Sigmoid colon (tissue), 7 donors: Measurements from ENCODE around the gene ATG3. TPM values are rescaled to one million over a fixed set of nuclear protein-coding genes. Genes with fewer than 3 reads are reported as not detected.
"Not testable (repeated sequence)": the region's sequence is repeated elsewhere in the genome, so short reads cannot be mapped to it uniquely, and the experiment has no call there.

Experiments used
- DNase-seq: peaks from one replicate; pipeline ENCODE4 v3.0.0-alpha.2; 2019
- H3K27ac ChIP-seq, 4 donors: fragments of 200-600 bp; sonication (generic); one replicate each; pipeline ENCODE4 v1.5.1; 2016 to 2019; ENCODE audit warnings: mild to moderate bottlenecking in 1 of 4
- H3K27me3 ChIP-seq, 3 donors: fragments of 200-600 bp; sonication (generic); one replicate each; pipeline ENCODE4 v1.5.1; 2019; ENCODE audit warnings: mild to moderate bottlenecking in 1 of 3
- H3K36me3 ChIP-seq, 4 donors: fragments of 200-600 bp; sonication (generic); one replicate each; pipeline ENCODE4 v1.5.1; 2016 to 2019
- H3K4me1 ChIP-seq, 4 donors: fragments of 200-600 bp; sonication (generic); one replicate each; pipeline ENCODE4 v1.5.1; 2017 to 2019
- H3K4me3 ChIP-seq, 4 donors: fragments of 200-600 bp; sonication (generic); one replicate each; pipeline ENCODE4 v1.5.1; 2017 to 2019; ENCODE audit warnings: mild to moderate bottlenecking in 2 of 4, moderate library complexity in 1 of 4
- H3K9me3 ChIP-seq, 4 donors: fragments of 200-600 bp in 3 of 4; sonication (generic) in 3 of 4; one replicate each; pipeline versions ENCODE4 v1.5.1 to v1.6.1; 2013 to 2019
- CTCF ChIP-seq, 4 experiments: fragments of 450-650 bp in 3 of 4; fragments of 200-600 bp in 1 of 4; IDR thresholded peaks; one replicate each; pipeline ENCODE4 v1.5.1; 2016 to 2019; ENCODE audit warnings: antibody characterized with exemption in 4 of 4, mild to moderate bottlenecking in 3 of 4, moderate library complexity in 2 of 4
- EP300 ChIP-seq, 4 donors: sonication (generic); formaldehyde crosslinking; IDR thresholded peaks; one replicate each; pipeline ENCODE4 v1.6.1; 2017; ENCODE audit warnings: antibody characterized with exemption in 4 of 4
- POLR2A ChIP-seq, 2 donors: fragments of 450-650 bp; IDR thresholded peaks; one replicate each; pipeline ENCODE4 v1.6.1; 2016; ENCODE audit warnings: antibody characterized with exemption in 2 of 2, mild to moderate bottlenecking in 2 of 2, moderate library complexity in 2 of 2
- POLR2AphosphoS5 ChIP-seq, 4 donors: sonication (generic); formaldehyde crosslinking; IDR thresholded peaks; one replicate each; pipeline ENCODE4 v1.6.1; 2017; ENCODE audit warnings: antibody characterized with exemption in 4 of 4
- WGBS, 2 donors: extraction: QIAGEN DNeasy Blood & Tissue Kit; methylation state at CpG; one replicate each; pipeline ENCODE4 v1.1.7; 2013; 5-methylcytosine and 5-hydroxymethylcytosine counted together
- intact Hi-C: fragments of 100-400 bp; cut with DNase I; formaldehyde crosslinking; loops from one replicate; pipeline ENCODE4 v1.15.1; 2023
- polyA plus RNA-seq, 3 donors: library from polyadenylated mRNA; stranded (reverse); fragments of 200-250 nt; gene quantifications; one replicate each; pipeline ENCODE4 v1.2.3, GENCODE V29; 2013
- total RNA-seq, 4 donors: library from RNA; depleted of rRNA; stranded (reverse); fragments of >200 nt; gene quantifications; one replicate each; pipeline ENCODE4 v1.1.0, GENCODE V29; 2016
- donor health status: healthy with polysubstance abuse.
- donor health status: Bipolar disorder and iron deficiency.
- donor health status: healthy.

ATG3 gene
- total and polyA plus RNA-seq, 7 donors: 28.0 to 75.1 (median 49.5) TPM

- H3K36me3 ChIP-seq: peaks cover 0 to 88% (median 16%) of the 10 kb centered on the region in 4 donors
Observed at GRCh38 chr3:112569265-112569664, 7.5 kb upstream of the ATG3 start.

GRCh38 chr3:112568642-112569041 is 6.9 kb upstream of the ATG3 start:
- no peak for DNase-seq
- peaks cover 0 to 82% (median 16%) of the 10 kb centered on the region in 4 donors for H3K36me3 ChIP-seq
- H3K4me3 ChIP-seq: no peak overlapping the region
- intact Hi-C loops: no loop called here
- H3K27ac ChIP-seq: no peak overlapping the region
- TF ChIP-seq POLR2A (IDR thresholded peaks at IDR 0.05) (no peak), POLR2AphosphoS5 (IDR thresholded peaks at IDR 0.05) (no peak)
- peaks cover 0 to 1% (median 0%) of the 10 kb centered on the region in 4 donors for H3K4me1 ChIP-seq
- 92% methylated on average over 2 of the region's 2 CpGs for WGBS, 2 donors
- H3K27me3 ChIP-seq: no peaks in the 10 kb centered on the region
- no peaks in the 10 kb centered on the region for H3K9me3 ChIP-seq

More at GRCh38 chr3:112569265-112569664, 7.5 kb upstream of the ATG3 start:
- Histone ChIP-seq H3K4me3 (no peak overlapping the region), H3K27me3 (no peaks in the 10 kb centered on the region), H3K27ac (no peak overlapping the region), H3K4me1 (no peaks in the 10 kb centered on the region), H3K9me3 (no peaks in the 10 kb centered on the region)
- 51 to 67% methylated on average over 1 of the region's 1 CpG for WGBS, 2 donors
- TF ChIP-seq EP300 (IDR thresholded peaks at IDR 0.05) (no peak), POLR2A (IDR thresholded peaks at IDR 0.05) (no peak)
- no peak for DNase-seq
- intact Hi-C loops: no loop called here

- DNase-seq: no peak
- Histone ChIP-seq H3K4me3 (no peak overlapping the region), H3K27me3 (no peaks in the 10 kb centered on the region), H3K36me3 (peaks cover 0 to 48% (median 0%) of the 10 kb centered on the region in 4 donors), H3K9me3 (no peaks in the 10 kb centered on the region), H3K4me1 (peaks cover 0 to 22% (median 17%) of the 10 kb centered on the region in 4 donors), H3K27ac (no peak overlapping the region)
- intact Hi-C loops: loop anchor here (5.0 kb wide), 4 partner anchors 72 to 1182 kb away; partner anchors contain the start of genes ATP6V1A, GTPBP8 and NAA50
- TF ChIP-seq EP300 (IDR thresholded peaks at IDR 0.05): no peak
- no peak for TF ChIP-seq CTCF (IDR thresholded peaks at IDR 0.05)
- TF ChIP-seq POLR2A (IDR thresholded peaks at IDR 0.05): no peak
- TF ChIP-seq POLR2AphosphoS5 (IDR thresholded peaks at IDR 0.05): no peak
Observed at GRCh38 chr3:112564940-112565305, 3.2 kb upstream of the ATG3 start.

GRCh38 chr3:112564247-112564939 is 2.6 kb upstream of the ATG3 start:
- WGBS, 2 donors: 84 to 87% methylated on average over 13 of the region's 15 CpGs
- DNase-seq: not testable (repeated sequence)

GRCh38 chr3:112561484-112561733 is 353 bp downstream of the ATG3 start:
- Histone ChIP-seq H3K27ac (peak overlapping the region; percentile 94 to 98 (median 97)), H3K4me3 (peak overlapping the region; percentile 68 to 98 (median 88)), H3K27me3 (no peaks in the 10 kb centered on the region), H3K4me1 (peaks cover 0 to 37% (median 27%) of the 10 kb centered on the region in 4 donors), H3K36me3 (peaks cover 0 to 27% (median 0%) of the 10 kb centered on the region in 4 donors), H3K9me3 (no peaks in the 10 kb centered on the region)
- DNase-seq: no peak
- TF ChIP-seq CTCF (IDR thresholded peaks at IDR 0.05) (no peak), EP300 (IDR thresholded peaks at IDR 0.05) (no peak), POLR2AphosphoS5 (IDR thresholded peaks at IDR 0.05) (no peak), POLR2A (IDR thresholded peaks at IDR 0.05) (no peak)
- intact Hi-C loops: loop anchor here (5.0 kb wide), 4 partner anchors 76 to 1186 kb away; partner anchors contain the start of genes ATP6V1A, GTPBP8 and NAA50
- WGBS, 2 donors: 0 to 1% methylated on average over 29 of the region's 29 CpGs

More at GRCh38 chr3:112564247-112564939, 2.6 kb upstream of the ATG3 start:
- not testable (repeated sequence) for H3K27me3 ChIP-seq, H3K4me3 ChIP-seq, H3K27ac ChIP-seq, H3K9me3 ChIP-seq
- intact Hi-C loops: loop anchor here (5.0 kb wide), 4 partner anchors 73 to 1183 kb away; partner anchors contain the start of genes ATP6V1A, GTPBP8 and NAA50
- Histone ChIP-seq H3K36me3 (peaks cover 0 to 43% (median 0%) of the 10 kb centered on the region in 4 donors), H3K4me1 (peaks cover 0 to 27% (median 22%) of the 10 kb centered on the region in 4 donors)

GRCh38 chr3:112560721-112561483 is 860 bp downstream of the ATG3 start:
- intact Hi-C loops: loop anchor here (5.0 kb wide), 4 partner anchors 76 to 1186 kb away; partner anchors contain the start of genes ATP6V1A, GTPBP8 and NAA50
- no peaks in the 10 kb centered on the region for H3K27me3 ChIP-seq
- TF ChIP-seq EP300 (IDR thresholded peaks at IDR 0.05) (no peak), POLR2AphosphoS5 (IDR thresholded peaks at IDR 0.05) (peak in 1 of 4 donors; percentile 24)
- peaks cover 0 to 24% (median 0%) of the 10 kb centered on the region in 4 donors for H3K36me3 ChIP-seq
- no peaks in the 10 kb centered on the region for H3K9me3 ChIP-seq
- peak overlapping the region; percentile 94 to 98 (median 97) for H3K27ac ChIP-seq
- peaks cover 0 to 37% (median 27%) of the 10 kb centered on the region in 4 donors for H3K4me1 ChIP-seq
- WGBS, 2 donors: 0% methylated on average over 29 of the region's 29 CpGs
- H3K4me3 ChIP-seq: peak overlapping the region; percentile 68 to 98 (median 88)
- peak; percentile 83 for DNase-seq
